PC-9 (cell line): ENCODE data around the gene SLC6A3.

Experiments used
- CTCF ChIP-seq: fragments of 200-600 bp; sonication (generic); conservative IDR thresholded peaks from 2 replicates; pipeline ENCODE4 v1.6.1; 2017; ENCODE audit warnings: mixed run types, antibody characterized with exemption, mild to moderate bottlenecking, moderate library complexity
- EZH2 ChIP-seq: fragments of 200-600 bp; sonication (generic); IDR thresholded peaks from 2 replicates; pipeline ENCODE4 v1.8.0; 2017; ENCODE audit warnings: antibody characterized with exemption, low read depth

DNA sequence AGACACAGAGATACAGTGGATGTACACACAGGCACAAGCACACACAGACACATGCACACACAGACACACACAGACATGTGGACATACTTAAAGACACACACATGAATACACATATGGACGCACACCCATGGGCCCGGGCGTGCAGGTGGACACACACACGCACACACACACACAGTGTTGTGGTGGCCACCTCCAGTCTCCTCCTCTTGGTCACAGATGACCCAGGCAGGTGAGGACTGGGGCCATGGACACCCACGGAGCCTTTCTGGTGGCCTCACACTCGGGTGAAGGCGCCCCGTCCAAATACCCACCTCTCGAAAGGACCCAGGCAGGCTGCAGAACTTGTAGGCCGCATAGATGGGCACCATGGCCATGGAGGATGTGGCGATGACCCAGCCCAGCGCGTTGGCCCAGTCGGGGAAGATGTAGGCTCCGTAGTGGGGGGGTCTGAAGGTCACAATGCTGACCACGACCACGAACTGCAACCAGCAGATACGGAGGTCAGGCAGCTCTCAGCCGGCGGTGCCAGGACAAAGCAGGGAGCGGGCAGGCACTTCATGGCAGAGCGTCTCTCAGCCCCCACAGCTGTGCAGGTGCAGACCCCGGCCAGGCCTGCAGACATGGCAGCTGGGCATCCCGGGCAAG, 42.5 kb downstream of the SLC6A3 start:
- no peak for TF ChIP-seq CTCF
- TF ChIP-seq EZH2: no peak
